Measurements from ENCODE around the gene TNFAIP8.
"Not testable (repeated sequence)": the region's sequence is repeated elsewhere in the genome, so short reads cannot be mapped to it uniquely, and the experiment has no call there.

- not testable (repeated sequence) for TF ChIP-seq CTCF (conservative IDR thresholded peaks at IDR 0.05 in 1 of 2, IDR thresholded peaks at IDR 0.05 in 1 of 2; ENCODE audit: low read depth in 1 of 2, low read length in 2 of 2); EZH2 (IDR thresholded peaks at IDR 0.05; ENCODE audit: low read length, missing control alignments)
These were observed 82.7 kb downstream of the TNFAIP8 start for GRCh38 chr5:119438587-119438917.
